Keratinocyte (primary cell): ENCODE results near the gene VAT1. TPM values are rescaled to one million over a fixed set of nuclear protein-coding genes. Genes with fewer than 3 reads are reported as not detected.

Source experiments
- DNase-seq: peaks from one replicate; pipeline ENCODE4 v3.0.0-alpha.2; 2011; ENCODE audit warnings: low read depth, missing footprints, low spot score
- FAIRE-seq: peaks from 2 replicates; lab custom pipeline; 2011; peaks lifted over from hg19 to GRCh38; lab: Jason Lieb, UNC
- H2AFZ ChIP-seq: 2 replicates; pipeline ENCODE4 v1.6.0; 2012; ENCODE audit warnings: low read length, control low read depth, inconsistent platforms; ENCODE audit not compliant: control insufficient read depth
- H3K27ac ChIP-seq: 2 replicates; pipeline ENCODE4 v1.5.1; 2011; ENCODE audit warnings: low read length; ENCODE audit not compliant: control insufficient read depth, insufficient read depth
- H3K27me3 ChIP-seq: 3 replicates; pipeline ENCODE4 v1.6.0; 2011; ENCODE audit warnings: low read length; ENCODE audit not compliant: control insufficient read depth, insufficient read depth; ENCODE audit errors: extremely low read depth
- H3K36me3 ChIP-seq, 2 experiments: 2 replicates in 1 of 2; 3 replicates in 1 of 2; pipeline ENCODE4 v1.5.1; 2011; ENCODE audit warnings: low read length in 2 of 2, mild to moderate bottlenecking in 1 of 2; ENCODE audit not compliant: control insufficient read depth in 2 of 2, insufficient read depth in 2 of 2; ENCODE audit errors: extremely low read depth in 1 of 2
- H3K4me1 ChIP-seq: 3 replicates; pipeline ENCODE4 v1.5.1; 2011; ENCODE audit warnings: low read length; ENCODE audit not compliant: control insufficient read depth, insufficient read depth; ENCODE audit errors: extremely low read depth
- H3K4me2 ChIP-seq: 3 replicates; pipeline ENCODE4 v1.6.0; 2011; ENCODE audit warnings: low read depth, low read length; ENCODE audit not compliant: control insufficient read depth, insufficient read depth; ENCODE audit errors: extremely low read depth
- H3K4me3 ChIP-seq, 3 experiments: fragments of 200-600 bp in 1 of 3; sonication (generic) in 1 of 3; 2 replicates in 2 of 3; 3 replicates in 1 of 3; pipeline ENCODE4 v1.5.1; 2011 to 2016; ENCODE audit warnings: low read length in 3 of 3, mild to moderate bottlenecking in 3 of 3, control low read depth in 2 of 3, inconsistent platforms in 1 of 3, low read depth in 1 of 3, mixed read lengths in 1 of 3, mixed run types in 1 of 3, moderate library complexity in 1 of 3; ENCODE audit not compliant: control insufficient read depth in 2 of 3, insufficient read depth in 2 of 3; ENCODE audit errors: extremely low read depth in 1 of 3
- H3K79me2 ChIP-seq: 2 replicates; pipeline ENCODE4 v1.6.0; 2012; ENCODE audit warnings: low read length; ENCODE audit not compliant: control insufficient read depth, insufficient read depth
- H3K9ac ChIP-seq: 3 replicates; pipeline ENCODE4 v1.6.0; 2011; ENCODE audit warnings: low read length; ENCODE audit not compliant: control insufficient read depth, insufficient read depth; ENCODE audit errors: extremely low read depth
- H3K9me1 ChIP-seq: 3 replicates; pipeline ENCODE4 v1.6.0; 2011; ENCODE audit warnings: low read length; ENCODE audit not compliant: control insufficient read depth, insufficient read depth; ENCODE audit errors: extremely low read depth
- H3K9me3 ChIP-seq: 2 replicates; pipeline ENCODE4 v1.5.1; 2012; ENCODE audit warnings: low read depth, low read length; ENCODE audit not compliant: control insufficient read depth
- H4K20me1 ChIP-seq: 3 replicates; pipeline ENCODE4 v1.6.0; 2011; ENCODE audit warnings: low read length; ENCODE audit not compliant: control insufficient read depth, insufficient read depth; ENCODE audit errors: extremely low read depth
- CTCF ChIP-seq, 3 experiments: IDR thresholded peaks in 1 of 3; conservative IDR thresholded peaks in 1 of 3; optimal IDR thresholded peaks in 1 of 3; 2 replicates in 2 of 3; 3 replicates in 1 of 3; pipeline versions ENCODE3 to v1.5.1; 2011; ENCODE audit warnings: low read length in 3 of 3, mild to moderate bottlenecking in 3 of 3, moderate library complexity in 2 of 3, control low read depth in 1 of 3, inconsistent platforms in 1 of 3; ENCODE audit not compliant: insufficient read depth in 2 of 3; ENCODE audit errors: extremely low read depth in 1 of 3
- EZH2 ChIP-seq: IDR thresholded peaks from one replicate; pipeline ENCODE4 v1.6.1; 2012; ENCODE audit warnings: inconsistent platforms, mild to moderate bottlenecking, low read length, moderate library complexity
- dilution Hi-C: fragments of 300-500 bp; cut with MboI; formaldehyde crosslinking; loops from one replicate; pipeline ENCODE4 v1.7.0; 2020; ENCODE audit warnings: low sequenced_read_pairs; ENCODE audit not compliant: extremely low pct_ligation_motif_present
- polyA plus RNA-seq, 5 experiments: library from polyadenylated mRNA; depleted of rRNA in 3 of 5; stranded (reverse) in 3 of 5; stranded (forward) in 1 of 5; unstranded in 1 of 5; fragments of >200 nt; gene quantifications; 1 replicate in 1 of 5; 2 replicates in 3 of 5; 3 replicates in 1 of 5; pipeline versions ENCODE4 v1.2.1 to v1.2.3, GENCODE V29; 2011 to 2012; ENCODE audit warnings: missing spikeins in 2 of 5, low read depth in 1 of 5, low replicate concordance in 1 of 5

The VAT1 gene
- polyA plus RNA-seq, 1 donor (not counting 4 experiments of a cell fraction or from before 2014, with no cell fraction given), result 151 TPM

GRCh38 chr17:43033948-43034881 is 12.0 kb upstream of the VAT1 start:
- Histone ChIP-seq H3K4me3 (no peak overlapping the region), H3K4me2 (no peak overlapping the region), H3K4me1 (no peaks in the 10 kb centered on the region), H3K27me3 (no peaks in the 10 kb centered on the region), H3K27ac (no peak overlapping the region), H3K9me1 (no peaks in the 10 kb centered on the region), H2AFZ (no peak overlapping the region), H3K36me3 (no peaks in the 10 kb centered on the region), H3K79me2 (no peaks in the 10 kb centered on the region), H4K20me1 (no peaks in the 10 kb centered on the region), H3K9me3 (no peaks in the 10 kb centered on the region), H3K9ac (no peak overlapping the region)
- DNase-seq (no peak), FAIRE-seq (no peak)
- dilution Hi-C loops, result no loop called here
- no peak for TF ChIP-seq EZH2
- TF ChIP-seq CTCF (optimal IDR thresholded peaks at IDR 0.05 in 1 of 3, IDR thresholded peaks at IDR 0.05 in 1 of 3, conservative IDR thresholded peaks at IDR 0.05 in 1 of 3; ENCODE audit: extremely low read depth in 1 of 3, insufficient read depth in 2 of 3, low read length in 3 of 3), result no peak

GRCh38 chr17:43031666-43032065 is 9.5 kb upstream of the VAT1 start:
- Histone ChIP-seq H3K27ac (no peak overlapping the region), H4K20me1 (no peaks in the 10 kb centered on the region), H3K9me3 (no peaks in the 10 kb centered on the region), H3K9me1 (no peaks in the 10 kb centered on the region), H3K9ac (no peak overlapping the region), H3K36me3 (no peaks in the 10 kb centered on the region), H3K27me3 (peaks cover 4% of the 10 kb centered on the region), H3K4me1 (no peaks in the 10 kb centered on the region), H3K4me3 (no peak overlapping the region), H3K4me2 (no peak overlapping the region), H2AFZ (no peak overlapping the region), H3K79me2 (no peaks in the 10 kb centered on the region)
- TF ChIP-seq EZH2 (no peak), CTCF (optimal IDR thresholded peaks at IDR 0.05 in 1 of 3, IDR thresholded peaks at IDR 0.05 in 1 of 3, conservative IDR thresholded peaks at IDR 0.05 in 1 of 3; ENCODE audit: extremely low read depth in 1 of 3, insufficient read depth in 2 of 3, low read length in 3 of 3) (no peak)
- FAIRE-seq, result no peak
- dilution Hi-C loops, result no loop called here
- no peak for DNase-seq
